Fibroblast of peridontal ligament (primary cell): ENCODE data around the gene ORM2.

Experiments used
- DNase-seq: peaks from one replicate; pipeline ENCODE4 v3.0.0-alpha.2; 2010; ENCODE audit errors: extremely low read depth

The ORM2 gene

GRCh38 chr9:114370968-114371320 lies 41.3 kb downstream of the ORM2 start:
- DNase-seq: no peak

- no peak for DNase-seq
These were observed 41.8 kb downstream of the ORM2 start for GRCh38 chr9:114371343-114371944.

GRCh38 chr9:114371973-114372917 lies 42.6 kb downstream of the ORM2 start:
- DNase-seq: peak; percentile 29

- DNase-seq: no peak
These were observed 43.3 kb downstream of the ORM2 start for GRCh38 chr9:114372921-114373448.

GRCh38 chr9:114373960-114374730 lies 44.5 kb downstream of the ORM2 start:
- no peak for DNase-seq

GRCh38 chr9:114374936-114375335 lies 45.3 kb downstream of the ORM2 start:
- no peak for DNase-seq

GRCh38 chr9:114375386-114376175 lies 45.9 kb downstream of the ORM2 start:
- no peak for DNase-seq

- DNase-seq: no peak
These were observed 47.1 kb downstream of the ORM2 start for GRCh38 chr9:114376586-114377445.

- DNase-seq: no peak
These were observed 48.3 kb downstream of the ORM2 start for GRCh38 chr9:114378016-114378415.

GRCh38 chr9:114378883-114379282 lies 49.2 kb downstream of the ORM2 start:
- no peak for DNase-seq
